ENCODE data around the gene KNDC1.

GRCh38 chr10:133142523-133143199, 17.4 kb upstream of the KNDC1 start:
- TF ChIP-seq CTCF (IDR thresholded peaks at IDR 0.05) = no peak
- TF ChIP-seq POLR2A (IDR thresholded peaks at IDR 0.05) = no peak
